H1 (cell line): Measurements from ENCODE around the gene TLR7. TPM values are rescaled to one million over a fixed set of nuclear protein-coding genes. Genes with fewer than 3 reads are reported as not detected.

Source experiments
- CTCF ChIA-PET: fragments of 300-600 bp; sonication (Branson Sonifier 250); formaldehyde crosslinking; loops from one replicate; lab custom pipeline; 2021; ENCODE audit not compliant: partially characterized antibody; lab: Charles Lee
- POLR2A ChIA-PET: fragments of 300-600 bp; sonication (Branson Sonifier 250); formaldehyde crosslinking; loops from one replicate; lab custom pipeline; 2021; ENCODE audit warnings: inconsistent platforms; ENCODE audit not compliant: partially characterized antibody; lab: Charles Lee
- DNase-seq, 2 experiments: peaks; one replicate each; pipeline versions ENCODE4 v3.0.0 to v3.0.0-alpha.2; 2010 to 2022; ENCODE audit warnings: low spot score in 2 of 2, low read depth in 1 of 2, mixed read lengths in 1 of 2
- FAIRE-seq: peaks from 2 replicates; lab custom pipeline; 2011; peaks lifted over from hg19 to GRCh38; lab: Jason Lieb, UNC
- H2AFZ ChIP-seq: 2 replicates; pipeline ENCODE4 v1.8.1; 2012; ENCODE audit warnings: low read length, inconsistent platforms
- H2AK5ac ChIP-seq: 2 replicates; pipeline ENCODE4 v1.6.1; 2013; ENCODE audit warnings: low read depth, low read length
- H2BK120ac ChIP-seq: replicated peaks from 2 replicates; pipeline ENCODE3; 2013; ENCODE audit warnings: low read depth, low read length, inconsistent platforms
- H2BK12ac ChIP-seq: 2 replicates; pipeline ENCODE4 v1.6.1; 2013; ENCODE audit warnings: low read depth, low read length
- H2BK15ac ChIP-seq: 2 replicates; pipeline ENCODE4 v1.6.1; 2013; ENCODE audit warnings: low read length
- H2BK20ac ChIP-seq: 2 replicates; pipeline ENCODE4 v1.6.1; 2013; ENCODE audit warnings: low read length
- H2BK5ac ChIP-seq: 2 replicates; pipeline ENCODE4 v1.6.1; 2013; ENCODE audit warnings: low read depth, low read length
- H3K14ac ChIP-seq: 2 replicates; pipeline ENCODE4 v1.6.1; 2013; ENCODE audit warnings: inconsistent platforms; ENCODE audit not compliant: insufficient read length
- H3K18ac ChIP-seq: 2 replicates; pipeline ENCODE4 v1.6.1; 2013; ENCODE audit warnings: low read length; ENCODE audit errors: extremely low read depth
- H3K23ac ChIP-seq: 2 replicates; pipeline ENCODE4 v1.6.1; 2013; ENCODE audit warnings: inconsistent platforms; ENCODE audit not compliant: insufficient read length
- H3K23me2 ChIP-seq: 2 replicates; pipeline ENCODE4 v1.6.1; 2013; ENCODE audit warnings: low read depth, low read length
- H3K27ac ChIP-seq: 2 replicates; pipeline ENCODE4 v1.6.1; 2011; ENCODE audit warnings: low read depth, low read length, inconsistent platforms
- H3K27me3 ChIP-seq, 4 experiments: replicated peaks in 1 of 4; 1 replicate in 1 of 4; 2 replicates in 3 of 4; pipeline versions ENCODE4 v1.6.1 to v1.8.1; 2011 to 2013; ENCODE audit warnings: low read length in 3 of 4, mild to moderate bottlenecking in 3 of 4, inconsistent platforms in 2 of 4, mixed read lengths in 2 of 4, moderate library complexity in 1 of 4; ENCODE audit not compliant: control insufficient read depth in 3 of 4, insufficient read depth in 3 of 4; ENCODE audit errors: extremely low read depth in 1 of 4
- H3K36me3 ChIP-seq, 4 experiments: 2 replicates each; pipeline versions ENCODE4 v1.6.1 to v1.8.1; 2011 to 2013; ENCODE audit warnings: mild to moderate bottlenecking in 4 of 4, low read length in 3 of 4, moderate library complexity in 2 of 4, control low read depth in 1 of 4, inconsistent platforms in 1 of 4; ENCODE audit not compliant: insufficient read depth in 4 of 4, control insufficient read depth in 2 of 4
- H3K4ac ChIP-seq: replicated peaks from 2 replicates; pipeline ENCODE3; 2013; ENCODE audit warnings: low read length, low read depth, mixed read lengths, inconsistent platforms; ENCODE audit not compliant: insufficient read length
- H3K4me1 ChIP-seq, 4 experiments: replicated peaks in 1 of 4; 1 replicate in 1 of 4; 2 replicates in 3 of 4; pipeline versions ENCODE4 v1.6.1 to v1.8.1; 2011 to 2013; ENCODE audit warnings: low read length in 3 of 4, inconsistent platforms in 2 of 4, mixed read lengths in 1 of 4; ENCODE audit not compliant: insufficient read depth in 4 of 4, control insufficient read depth in 3 of 4
- H3K4me2 ChIP-seq, 2 experiments: 2 replicates each; pipeline versions ENCODE4 v1.6.1 to v1.8.1; 2011 to 2013; ENCODE audit warnings: low read depth in 2 of 2, low read length in 2 of 2, control low read depth in 1 of 2, inconsistent platforms in 1 of 2, mild to moderate bottlenecking in 1 of 2; ENCODE audit not compliant: insufficient read depth in 1 of 2
- H3K4me3 ChIP-seq, 4 experiments: fragments of 200-600, 300-600 bp in 1 of 4; sonication (generic), shearing (Covaris generic), sonication (Bioruptor Twin) in 1 of 4; 2 replicates each; pipeline versions ENCODE4 v1.5.1 to v1.8.1; 2011 to 2016; ENCODE audit warnings: low read length in 4 of 4, low read depth in 3 of 4, control low read depth in 2 of 4, inconsistent platforms in 2 of 4, mild to moderate bottlenecking in 2 of 4, mixed read lengths in 1 of 4, moderate library complexity in 1 of 4; ENCODE audit not compliant: insufficient read depth in 2 of 4; ENCODE audit errors: extremely low read depth in 1 of 4
- H3K56ac ChIP-seq: replicated peaks from 2 replicates; pipeline ENCODE3; 2013; ENCODE audit warnings: low read depth, mild to moderate bottlenecking, mixed read lengths, low read length, inconsistent platforms; ENCODE audit not compliant: insufficient read length
- H3K79me1 ChIP-seq: 2 replicates; pipeline ENCODE4 v1.6.1; 2013; ENCODE audit warnings: low read depth, low read length, control low read depth
- H3K79me2 ChIP-seq, 2 experiments: 2 replicates each; pipeline versions ENCODE4 v1.6.1 to v1.8.1; 2012 to 2013; ENCODE audit warnings: low read length in 2 of 2, mild to moderate bottlenecking in 2 of 2, inconsistent platforms in 1 of 2; ENCODE audit not compliant: insufficient read depth in 2 of 2, control insufficient read depth in 1 of 2
- H3K9ac ChIP-seq, 4 experiments: replicated peaks in 1 of 4; 1 replicate in 1 of 4; 2 replicates in 3 of 4; pipeline versions ENCODE4 v1.6.1 to v1.8.1; 2011 to 2013; ENCODE audit warnings: low read depth in 3 of 4, low read length in 3 of 4, control low read depth in 2 of 4, mild to moderate bottlenecking in 2 of 4, moderate library complexity in 2 of 4, inconsistent platforms in 1 of 4; ENCODE audit errors: extremely low read depth in 1 of 4
- H3K9me3 ChIP-seq, 2 experiments: 2 replicates each; pipeline versions ENCODE4 v1.6.1 to v1.8.1; 2012 to 2013; ENCODE audit warnings: mild to moderate bottlenecking in 2 of 2, moderate library complexity in 2 of 2, control low read depth in 1 of 2, inconsistent platforms in 1 of 2, low read depth in 1 of 2, low read length in 1 of 2, mixed read lengths in 1 of 2; ENCODE audit not compliant: insufficient read depth in 2 of 2
- H4K20me1 ChIP-seq, 2 experiments: replicated peaks in 1 of 2; 2 replicates each; pipeline versions ENCODE3 to v1.8.1; 2011 to 2013; ENCODE audit warnings: inconsistent platforms in 2 of 2, low read length in 2 of 2, mild to moderate bottlenecking in 1 of 2; ENCODE audit not compliant: insufficient read depth in 2 of 2, control insufficient read depth in 1 of 2
- H4K5ac ChIP-seq: 2 replicates; pipeline ENCODE4 v1.6.1; 2013; ENCODE audit warnings: low read length, low read depth, mixed read lengths, inconsistent platforms; ENCODE audit not compliant: insufficient read length
- H4K8ac ChIP-seq: 2 replicates; pipeline ENCODE4 v1.8.0; 2013; ENCODE audit warnings: mild to moderate bottlenecking, moderate library complexity, low read length, inconsistent platforms; ENCODE audit not compliant: insufficient read depth; ENCODE audit errors: extremely low read depth
- H4K91ac ChIP-seq: replicated peaks from 2 replicates; pipeline ENCODE3; 2013; ENCODE audit warnings: low read length, mixed read lengths, inconsistent platforms; ENCODE audit not compliant: insufficient read length
- CHD2 ChIP-seq: IDR thresholded peaks from 2 replicates; pipeline ENCODE4 v1.6.1; 2012; ENCODE audit warnings: low read length, improper control_type of control experiment
- EGR1 ChIP-seq: IDR thresholded peaks from 2 replicates; pipeline ENCODE4 v1.6.1; 2011; ENCODE audit warnings: low read depth, low read length, borderline replicate concordance
- JUND ChIP-seq: IDR thresholded peaks from 2 replicates; pipeline ENCODE4 v1.6.1; 2011; ENCODE audit warnings: mild to moderate bottlenecking, improper control_type of control experiment, low read length
- KDM5A ChIP-seq: fragments of 200-600 bp; IDR thresholded peaks from 2 replicates; pipeline ENCODE4 v1.7.1; 2012; ENCODE audit warnings: mild to moderate bottlenecking, low read length, inconsistent platforms, mixed read lengths
- MAFK ChIP-seq: IDR thresholded peaks from 2 replicates; pipeline ENCODE4 v1.6.1; 2012; ENCODE audit warnings: low read depth, mild to moderate bottlenecking, improper control_type of control experiment, low read length
- NANOG ChIP-seq: IDR thresholded peaks from 2 replicates; pipeline ENCODE4 v1.6.1; 2011; ENCODE audit warnings: low read length, low read depth, mild to moderate bottlenecking, inconsistent platforms; ENCODE audit not compliant: insufficient read depth, poor library complexity, severe bottlenecking
- SAP30 ChIP-seq: fragments of 300-600 bp; sonication (generic); IDR thresholded peaks from 2 replicates; pipeline ENCODE4 v1.7.1; 2012; ENCODE audit warnings: low read length, moderate library complexity, mild to moderate bottlenecking, inconsistent platforms; ENCODE audit not compliant: insufficient read depth, insufficient replicate concordance
- TAF7 ChIP-seq: optimal IDR thresholded peaks from 2 replicates; pipeline ENCODE3; 2011; ENCODE audit warnings: low read depth, mild to moderate bottlenecking, inconsistent platforms, low read length, moderate library complexity, borderline replicate concordance
- TBP ChIP-seq: IDR thresholded peaks from 2 replicates; pipeline ENCODE4 v1.6.1; 2011; ENCODE audit warnings: low read depth, low read length, improper control_type of control experiment
- WGBS, 2 experiments: shearing (Covaris generic) in 1 of 2; methylation state at CpG; one replicate each; pipeline versions ENCODE4 v1.1.6 to v1.1.7; 2013 to 2015; ENCODE audit warnings: low lambda C conversion rate in 2 of 2, mixed read lengths in 2 of 2, inconsistent platforms in 1 of 2, low coverage in 1 of 2, missing lambda C conversion rate in 1 of 2; ENCODE audit not compliant: insufficient replicate concordance in 2 of 2, insufficient coverage in 1 of 2, insufficient read length in 1 of 2; ENCODE audit errors: extremely low coverage in 1 of 2, missing lambda C conversion rate in 1 of 2; 5-methylcytosine and 5-hydroxymethylcytosine counted together
- polyA plus RNA-seq, 7 experiments: library from polyadenylated mRNA; depleted of rRNA in 3 of 7; stranded (reverse) in 5 of 7; unstranded in 2 of 7; fragments of >200 nt in 5 of 7; fragments of 200-250 nt in 2 of 7; gene quantifications; 1 replicate in 5 of 7; 2 replicates in 1 of 7; 4 replicates in 1 of 7; pipeline versions ENCODE4 v1.2.1 to v1.2.3, GENCODE V29; 2011 to 2013; ENCODE audit warnings: missing spikeins in 2 of 7, mixed read lengths in 2 of 7
- total RNA-seq: library from RNA; stranded (reverse); fragmentation: NEBNext Ultra II Directional; extraction: Animal tissue kit (Norgen Biotek cat#: 25700); gene quantifications from 2 replicates; pipeline ENCODE4 v1.2.1, GENCODE V29; 2021
- TF ChIP-seq, protein P1 (sequence below), 3 experiments: IDR thresholded peaks; 1 replicate in 2 of 3; 2 replicates in 1 of 3; pipeline versions ENCODE4 v1.5.1 to v1.6.1; 2011; ENCODE audit warnings: low read length in 3 of 3, mild to moderate bottlenecking in 3 of 3, inconsistent platforms in 2 of 3, low read depth in 1 of 3, moderate library complexity in 1 of 3; ENCODE audit not compliant: insufficient read depth in 1 of 3; ENCODE audit errors: control extremely low read depth in 1 of 3
- TF ChIP-seq, protein P2 (sequence below): IDR thresholded peaks from 2 replicates; pipeline ENCODE4 v1.6.1; 2011; ENCODE audit warnings: low read length, improper control_type of control experiment

The TLR7 gene
- total and polyA plus RNA-seq, 2 of the 8 experiments (the other 6 are each of a cell fraction or from before 2014, with no cell fraction given) = 0.02 TPM; not detected in 1

DNA sequence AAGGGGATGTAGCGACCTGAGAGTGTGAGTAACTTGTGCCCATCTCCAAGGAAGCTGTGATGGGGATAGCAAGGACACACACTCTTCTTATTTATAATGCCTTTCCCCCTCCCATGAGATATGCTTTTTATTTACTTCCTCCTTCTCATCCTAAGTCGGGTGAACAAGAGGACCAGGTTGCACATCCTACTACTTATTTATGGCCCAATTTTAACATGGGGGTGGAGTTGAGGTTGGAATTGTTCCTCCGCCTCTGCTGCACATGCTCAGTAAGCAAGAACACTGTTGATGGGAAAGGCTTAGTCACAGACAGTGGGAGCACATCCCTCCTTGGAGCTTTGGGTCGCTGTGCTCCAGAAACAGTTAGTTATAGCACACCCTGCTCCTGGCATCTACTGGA is 24.3 kb downstream of the TLR7 start:
- Histone ChIP-seq H2BK120ac (no peak overlapping the region), H2BK20ac (no peak overlapping the region), H3K14ac (no peak overlapping the region), H3K9ac (no peak overlapping the region), H3K79me1 (no peaks in the 10 kb centered on the region), H3K4me1 (no peaks in the 10 kb centered on the region), H3K36me3 (no peaks in the 10 kb centered on the region), H4K20me1 (no peaks in the 10 kb centered on the region), H3K27me3 (no peaks in the 10 kb centered on the region), H2BK12ac (no peak overlapping the region), H3K27ac (no peak overlapping the region), H3K4me3 (no peak overlapping the region), H4K91ac (no peak overlapping the region), H2AFZ (no peak overlapping the region), H4K8ac (no peak overlapping the region), H2AK5ac (no peak overlapping the region), H3K79me2 (no peaks in the 10 kb centered on the region), H3K4me2 (no peak overlapping the region), H3K23me2 (no peaks in the 10 kb centered on the region), H3K4ac (no peak overlapping the region), H4K5ac (no peak overlapping the region), H2BK5ac (no peak overlapping the region), H2BK15ac (no peak overlapping the region), H3K18ac (no peak overlapping the region), H3K56ac (no peak overlapping the region), H3K9me3 (no peaks in the 10 kb centered on the region), H3K23ac (no peak overlapping the region)
- 85% methylated on average over 4 of the region's 4 CpGs; no CpG with 5 or more reads in 1 of the 2 experiments for WGBS, 2 experiments
- ChIA-PET POLR2A (no interaction called here), CTCF (interaction anchor here (2.8 kb wide), 1 partner anchor 76 kb away, joined by 8 read pairs; no protein-coding TSS in a partner anchor)
- FAIRE-seq (no peak), DNase-seq (no peak)
- TF ChIP-seq, protein P1, sequence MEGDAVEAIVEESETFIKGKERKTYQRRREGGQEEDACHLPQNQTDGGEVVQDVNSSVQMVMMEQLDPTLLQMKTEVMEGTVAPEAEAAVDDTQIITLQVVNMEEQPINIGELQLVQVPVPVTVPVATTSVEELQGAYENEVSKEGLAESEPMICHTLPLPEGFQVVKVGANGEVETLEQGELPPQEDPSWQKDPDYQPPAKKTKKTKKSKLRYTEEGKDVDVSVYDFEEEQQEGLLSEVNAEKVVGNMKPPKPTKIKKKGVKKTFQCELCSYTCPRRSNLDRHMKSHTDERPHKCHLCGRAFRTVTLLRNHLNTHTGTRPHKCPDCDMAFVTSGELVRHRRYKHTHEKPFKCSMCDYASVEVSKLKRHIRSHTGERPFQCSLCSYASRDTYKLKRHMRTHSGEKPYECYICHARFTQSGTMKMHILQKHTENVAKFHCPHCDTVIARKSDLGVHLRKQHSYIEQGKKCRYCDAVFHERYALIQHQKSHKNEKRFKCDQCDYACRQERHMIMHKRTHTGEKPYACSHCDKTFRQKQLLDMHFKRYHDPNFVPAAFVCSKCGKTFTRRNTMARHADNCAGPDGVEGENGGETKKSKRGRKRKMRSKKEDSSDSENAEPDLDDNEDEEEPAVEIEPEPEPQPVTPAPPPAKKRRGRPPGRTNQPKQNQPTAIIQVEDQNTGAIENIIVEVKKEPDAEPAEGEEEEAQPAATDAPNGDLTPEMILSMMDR (IDR thresholded peaks at IDR 0.05; ENCODE audit: control extremely low read depth in 1 of 3, insufficient read depth in 1 of 3, low read depth in 1 of 3, low read length in 3 of 3) = no peak
- TF ChIP-seq JUND = no peak
- TF ChIP-seq TAF7 = no peak
- TF ChIP-seq SAP30 = no peak
- no peak for TF ChIP-seq TBP
- no peak for TF ChIP-seq CHD2
- no peak for TF ChIP-seq NANOG
- TF ChIP-seq, protein P2, sequence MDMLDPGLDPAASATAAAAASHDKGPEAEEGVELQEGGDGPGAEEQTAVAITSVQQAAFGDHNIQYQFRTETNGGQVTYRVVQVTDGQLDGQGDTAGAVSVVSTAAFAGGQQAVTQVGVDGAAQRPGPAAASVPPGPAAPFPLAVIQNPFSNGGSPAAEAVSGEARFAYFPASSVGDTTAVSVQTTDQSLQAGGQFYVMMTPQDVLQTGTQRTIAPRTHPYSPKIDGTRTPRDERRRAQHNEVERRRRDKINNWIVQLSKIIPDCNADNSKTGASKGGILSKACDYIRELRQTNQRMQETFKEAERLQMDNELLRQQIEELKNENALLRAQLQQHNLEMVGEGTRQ = no peak
- no peak for TF ChIP-seq EGR1
- TF ChIP-seq KDM5A = no peak
- no peak for TF ChIP-seq MAFK
